ENCODE results near the gene BTBD9. TPM values are rescaled to one million over a fixed set of nuclear protein-coding genes. Genes with fewer than 3 reads are reported as not detected.

Gene BTBD9
- total RNA-seq, 1 donor from 2014 or later, result 24.1 TPM

DNA sequence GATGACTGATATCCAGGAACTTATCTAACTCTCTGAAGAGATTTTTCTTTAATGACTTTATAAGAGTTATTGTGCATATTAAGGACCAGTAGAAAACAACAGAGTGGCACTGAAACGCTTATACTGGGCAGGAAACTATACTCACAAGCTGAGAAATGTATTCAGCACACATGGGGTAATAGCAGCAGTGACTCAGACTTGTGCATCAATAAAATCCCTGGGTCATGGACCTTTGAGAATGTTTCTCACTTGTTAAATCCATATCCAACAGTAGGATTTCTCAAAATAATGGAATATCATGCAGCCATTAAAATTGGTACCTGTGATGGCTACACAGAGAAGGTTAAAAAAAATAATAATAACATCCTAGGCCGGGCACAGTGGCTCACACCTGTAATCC lies 219.5 kb downstream of the BTBD9 start:
- TF ChIP-seq, protein P1, sequence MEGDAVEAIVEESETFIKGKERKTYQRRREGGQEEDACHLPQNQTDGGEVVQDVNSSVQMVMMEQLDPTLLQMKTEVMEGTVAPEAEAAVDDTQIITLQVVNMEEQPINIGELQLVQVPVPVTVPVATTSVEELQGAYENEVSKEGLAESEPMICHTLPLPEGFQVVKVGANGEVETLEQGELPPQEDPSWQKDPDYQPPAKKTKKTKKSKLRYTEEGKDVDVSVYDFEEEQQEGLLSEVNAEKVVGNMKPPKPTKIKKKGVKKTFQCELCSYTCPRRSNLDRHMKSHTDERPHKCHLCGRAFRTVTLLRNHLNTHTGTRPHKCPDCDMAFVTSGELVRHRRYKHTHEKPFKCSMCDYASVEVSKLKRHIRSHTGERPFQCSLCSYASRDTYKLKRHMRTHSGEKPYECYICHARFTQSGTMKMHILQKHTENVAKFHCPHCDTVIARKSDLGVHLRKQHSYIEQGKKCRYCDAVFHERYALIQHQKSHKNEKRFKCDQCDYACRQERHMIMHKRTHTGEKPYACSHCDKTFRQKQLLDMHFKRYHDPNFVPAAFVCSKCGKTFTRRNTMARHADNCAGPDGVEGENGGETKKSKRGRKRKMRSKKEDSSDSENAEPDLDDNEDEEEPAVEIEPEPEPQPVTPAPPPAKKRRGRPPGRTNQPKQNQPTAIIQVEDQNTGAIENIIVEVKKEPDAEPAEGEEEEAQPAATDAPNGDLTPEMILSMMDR (IDR thresholded peaks at IDR 0.05), result no peak
- no peak for TF ChIP-seq POLR2AphosphoS5 (IDR thresholded peaks at IDR 0.05; ENCODE audit: insufficient read depth in 1 of 2, low read depth in 1 of 2)
- TF ChIP-seq POLR2A (IDR thresholded peaks at IDR 0.05), result no peak
- no peaks in the 10 kb centered on the region for H3K9me3 ChIP-seq
- H3K36me3 ChIP-seq, result no peaks in the 10 kb centered on the region
- H3K4me3 ChIP-seq, result no peak overlapping the region
- no peaks in the 10 kb centered on the region for H3K4me1 ChIP-seq
- H3K27ac ChIP-seq, result no peak overlapping the region
- intact Hi-C loops (cut with DNase I), result no loop called here
- no peak for DNase-seq (ENCODE audit: extremely low spot score in 2 of 2)
- H3K27me3 ChIP-seq, result no peaks in the 10 kb centered on the region

DNA sequence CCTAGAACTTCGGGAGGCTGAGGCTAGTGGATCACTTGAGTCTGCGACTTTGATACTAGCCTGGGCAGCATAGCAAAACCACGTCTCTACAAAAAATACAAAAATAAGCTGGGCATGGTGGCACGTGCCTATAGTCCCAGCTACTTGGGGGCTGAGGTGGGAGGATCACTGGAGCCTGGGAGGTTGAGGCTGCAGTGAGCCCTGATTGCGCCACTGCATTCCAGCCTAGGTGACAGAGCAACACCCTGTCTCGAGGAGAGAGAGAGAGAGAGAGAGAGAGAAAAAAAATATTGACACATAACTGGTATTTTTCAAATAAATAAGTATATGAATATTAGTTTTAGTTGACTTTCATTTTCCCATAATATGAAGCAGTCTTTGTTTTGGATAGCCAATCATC lies 222.2 kb downstream of the BTBD9 start:
- no peak for DNase-seq (ENCODE audit: extremely low spot score in 2 of 2)
- TF ChIP-seq, protein P1 (IDR thresholded peaks at IDR 0.05), result no peak
- TF ChIP-seq POLR2A (IDR thresholded peaks at IDR 0.05) (no peak), POLR2AphosphoS5 (IDR thresholded peaks at IDR 0.05; ENCODE audit: insufficient read depth in 1 of 2, low read depth in 1 of 2) (no peak)
- intact Hi-C loops (cut with DNase I), result no loop called here
- Histone ChIP-seq H3K9me3 (no peaks in the 10 kb centered on the region), H3K36me3 (no peaks in the 10 kb centered on the region), H3K27me3 (no peaks in the 10 kb centered on the region), H3K4me1 (no peaks in the 10 kb centered on the region), H3K4me3 (no peak overlapping the region), H3K27ac (no peak overlapping the region)

GRCh38 chr6:38415231-38416005 lies 224.3 kb downstream of the BTBD9 start:
- no peaks in the 10 kb centered on the region for H3K36me3 ChIP-seq
- no peak overlapping the region for H3K4me3 ChIP-seq
- intact Hi-C loops (cut with DNase I), result no loop called here
- DNase-seq (ENCODE audit: extremely low spot score in 2 of 2), result no peak
- no peaks in the 10 kb centered on the region for H3K27me3 ChIP-seq
- H3K27ac ChIP-seq, result no peak overlapping the region
- TF ChIP-seq POLR2AphosphoS5 (IDR thresholded peaks at IDR 0.05; ENCODE audit: insufficient read depth in 1 of 2, low read depth in 1 of 2), result no peak
- TF ChIP-seq, protein P1 (IDR thresholded peaks at IDR 0.05), result no peak
- TF ChIP-seq POLR2A (IDR thresholded peaks at IDR 0.05), result no peak
- H3K4me1 ChIP-seq, result no peaks in the 10 kb centered on the region
- no peaks in the 10 kb centered on the region for H3K9me3 ChIP-seq

DNA sequence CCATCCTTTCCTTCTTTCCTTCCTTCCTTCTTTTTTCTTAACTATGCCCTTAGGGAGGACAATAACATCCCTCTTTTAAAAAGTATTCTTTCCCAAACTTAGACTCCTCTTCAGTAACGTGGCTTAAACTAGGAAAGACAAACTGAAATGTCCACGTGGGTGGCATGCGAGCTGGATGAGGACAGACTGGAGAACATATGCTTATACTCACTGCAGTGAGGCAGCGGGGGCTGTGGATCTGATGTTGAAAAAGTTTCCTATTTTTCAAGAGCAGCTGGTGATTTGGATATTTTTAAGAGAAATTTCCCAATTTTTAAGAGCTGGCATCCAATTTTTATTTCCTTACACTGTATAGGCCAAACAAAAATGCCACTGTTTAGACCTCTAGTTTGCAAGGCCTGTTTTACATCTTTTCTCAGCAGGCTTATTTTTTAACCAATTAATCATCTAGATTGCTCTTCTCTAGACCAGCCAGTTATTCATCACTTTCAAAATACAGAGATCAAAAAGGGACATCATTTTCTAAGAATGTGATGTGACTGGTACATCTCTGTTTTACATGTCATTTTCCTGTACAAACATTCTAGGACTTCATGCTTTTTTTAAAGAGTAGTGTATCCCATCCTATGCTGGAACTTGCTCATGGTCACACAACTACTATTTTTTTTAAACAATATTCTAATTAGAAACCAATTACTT lies 226.5 kb downstream of the BTBD9 start:
- DNase-seq (ENCODE audit: extremely low spot score in 2 of 2), result no peak
- Histone ChIP-seq H3K9me3 (no peaks in the 10 kb centered on the region), H3K27ac (peak overlapping the region; percentile 24), H3K4me3 (no peak overlapping the region), H3K27me3 (no peaks in the 10 kb centered on the region), H3K36me3 (no peaks in the 10 kb centered on the region), H3K4me1 (peaks cover 2% of the 10 kb centered on the region)
- TF ChIP-seq POLR2A (IDR thresholded peaks at IDR 0.05), result no peak
- TF ChIP-seq POLR2AphosphoS5 (IDR thresholded peaks at IDR 0.05; ENCODE audit: insufficient read depth in 1 of 2, low read depth in 1 of 2), result no peak
- TF ChIP-seq, protein P1 (IDR thresholded peaks at IDR 0.05), result no peak
- intact Hi-C loops (cut with DNase I), result no loop called here

- Histone ChIP-seq H3K4me1 (peaks cover 47% of the 10 kb centered on the region), H3K36me3 (no peaks in the 10 kb centered on the region), H3K27me3 (no peaks in the 10 kb centered on the region), H3K27ac (no peak overlapping the region), H3K9me3 (no peaks in the 10 kb centered on the region), H3K4me3 (no peak overlapping the region)
- TF ChIP-seq, protein P1 (IDR thresholded peaks at IDR 0.05), result no peak
- TF ChIP-seq POLR2AphosphoS5 (IDR thresholded peaks at IDR 0.05; ENCODE audit: insufficient read depth in 1 of 2, low read depth in 1 of 2) (no peak), POLR2A (IDR thresholded peaks at IDR 0.05) (no peak)
- intact Hi-C loops (cut with DNase I), result no loop called here
- no peak for DNase-seq (ENCODE audit: extremely low spot score in 2 of 2)
Measured at GRCh38 chr6:38407192-38407591, 232.5 kb downstream of the BTBD9 start.

All from vagina (tissue), 2 donors.